ENCODE measurements around the gene STPG3. TPM values are rescaled to one million over a fixed set of nuclear protein-coding genes. Genes with fewer than 3 reads are reported as not detected.

Gene STPG3
- total and polyA plus RNA-seq, 3 donors from 2014 or later, result 14.6 to 58.9 (median 34.1) TPM

GRCh38 chr9:137234055-137234697 is 16.9 kb upstream of the STPG3 start:
- H3K27me3 ChIP-seq, result no peaks in the 10 kb centered on the region
- H3K4me3 ChIP-seq, result no peak overlapping the region
- WGBS, 2 donors, result 64% methylated on average over 14 to 34 of the region's 40 CpGs
- no peaks in the 10 kb centered on the region for H3K36me3 ChIP-seq (ENCODE audit: low read depth, missing control alignments)
- DNase-seq, result no peak
- no peaks in the 10 kb centered on the region for H3K9me3 ChIP-seq
- TF ChIP-seq POLR2A (IDR thresholded peaks at IDR 0.05) (no peak), CTCF (IDR thresholded peaks at IDR 0.05) (no peak)
- no peak overlapping the region for H3K27ac ChIP-seq
- intact Hi-C loops (cut with DNase I; ENCODE audit: low total_unique reads), result no loop called here
- peaks cover 31% of the 10 kb centered on the region for H3K4me1 ChIP-seq

- intact Hi-C loops (cut with DNase I; ENCODE audit: low total_unique reads), result no loop called here
- TF ChIP-seq CTCF (IDR thresholded peaks at IDR 0.05) (no peak), POLR2A (IDR thresholded peaks at IDR 0.05) (no peak)
- Histone ChIP-seq H3K27me3 (no peaks in the 10 kb centered on the region), H3K4me3 (no peak overlapping the region), H3K27ac (no peak overlapping the region), H3K4me1 (peaks cover 36% of the 10 kb centered on the region), H3K36me3 (ENCODE audit: low read depth, missing control alignments) (no peaks in the 10 kb centered on the region), H3K9me3 (no peaks in the 10 kb centered on the region)
- 80 to 85% methylated on average over 17 of the region's 18 CpGs for WGBS, 2 donors
- DNase-seq, result no peak
These were observed 16.2 kb upstream of the STPG3 start for GRCh38 chr9:137234758-137235423.

- 67 to 72% methylated on average over 16 to 34 of the region's 35 CpGs for WGBS, 2 donors
- H3K4me1 ChIP-seq, result peaks cover 36% of the 10 kb centered on the region
These were observed 15.5 kb upstream of the STPG3 start for GRCh38 chr9:137235424-137236237.

GRCh38 chr9:137236238-137236935 is 14.7 kb upstream of the STPG3 start:
- Histone ChIP-seq H3K27ac (no peak overlapping the region), H3K27me3 (no peaks in the 10 kb centered on the region), H3K4me1 (peaks cover 36% of the 10 kb centered on the region), H3K4me3 (no peak overlapping the region), H3K9me3 (no peaks in the 10 kb centered on the region), H3K36me3 (ENCODE audit: low read depth, missing control alignments) (no peaks in the 10 kb centered on the region)
- intact Hi-C loops (cut with DNase I; ENCODE audit: low total_unique reads), result no loop called here
- DNase-seq, result peak; percentile 91
- 30 to 35% methylated on average over 4 to 31 of the region's 31 CpGs for WGBS, 2 donors
- TF ChIP-seq POLR2A (IDR thresholded peaks at IDR 0.05), result no peak
- TF ChIP-seq CTCF (IDR thresholded peaks at IDR 0.05), result peak; percentile 96 to 97 (median 97)

More at GRCh38 chr9:137235424-137236237, 15.5 kb upstream of the STPG3 start:
- TF ChIP-seq CTCF (IDR thresholded peaks at IDR 0.05), result no peak
- no peak for TF ChIP-seq POLR2A (IDR thresholded peaks at IDR 0.05)
- Histone ChIP-seq H3K27ac (no peak overlapping the region), H3K4me3 (no peak overlapping the region), H3K9me3 (no peaks in the 10 kb centered on the region), H3K27me3 (no peaks in the 10 kb centered on the region), H3K36me3 (ENCODE audit: low read depth, missing control alignments) (no peaks in the 10 kb centered on the region)
- intact Hi-C loops (cut with DNase I; ENCODE audit: low total_unique reads), result no loop called here
- DNase-seq, result no peak
